Heart left ventricle (tissue), 16 donors: ENCODE measurements around the gene RSKR. TPM values are rescaled to one million over a fixed set of nuclear protein-coding genes. Genes with fewer than 3 reads are reported as not detected.
A peak's percentile ranks its signal among the peaks of the same experiment; 100 is the strongest.

ENCODE experiments used
- ATAC-seq, 4 donors: fragments of 200-7000 bp; cut with Tn5 transposase; one replicate each; pipeline ENCODE4 v1.9.1; 2020 to 2022; ENCODE audit warnings: moderate library complexity in 4 of 4, mild to moderate bottlenecking in 3 of 4, moderate number of reproducible peaks in 1 of 4
- DNase-seq, 5 donors: peaks; one replicate each; pipeline ENCODE4 v3.0.0-alpha.2; 2020
- H3K27ac ChIP-seq, 12 donors: fragments of 200-600 bp; sonication (generic) in 4 of 12; one replicate each; pipeline versions ENCODE4 v1.5.0 to v1.8.0; 2016 to 2022; ENCODE audit warnings: mild to moderate bottlenecking in 2 of 12
- H3K27me3 ChIP-seq, 9 donors: fragments of 200-600 bp; sonication (generic) in 2 of 9; one replicate each; pipeline versions ENCODE4 v1.5.1 to v1.8.0; 2016 to 2022; ENCODE audit warnings: mild to moderate bottlenecking in 3 of 9
- H3K36me3 ChIP-seq, 9 donors: fragments of 200-600 bp; sonication (generic) in 2 of 9; one replicate each; pipeline versions ENCODE4 v1.5.0 to v1.8.0; 2018 to 2022; ENCODE audit warnings: mild to moderate bottlenecking in 2 of 9
- H3K4me1 ChIP-seq, 12 donors: fragments of 200-600 bp; sonication (generic) in 4 of 12; one replicate each; pipeline versions ENCODE4 v1.5.0 to v1.8.0; 2016 to 2022; ENCODE audit warnings: mild to moderate bottlenecking in 3 of 12
- H3K4me3 ChIP-seq, 12 donors: fragments of 200-600 bp; sonication (generic) in 4 of 12; one replicate each; pipeline versions ENCODE4 v1.5.0 to v1.8.0; 2017 to 2022; ENCODE audit warnings: mild to moderate bottlenecking in 9 of 12, moderate library complexity in 4 of 12
- H3K9me3 ChIP-seq, 12 donors: fragments of 200-600 bp; sonication (generic) in 4 of 12; one replicate each; pipeline versions ENCODE4 v1.5.0 to v1.8.0; 2016 to 2022; ENCODE audit warnings: mild to moderate bottlenecking in 1 of 12
- POLR2A ChIP-seq, 2 donors: fragments of 450-650 bp; IDR thresholded peaks; one replicate each; pipeline ENCODE4 v1.6.1; 2017; ENCODE audit warnings: antibody characterized with exemption in 2 of 2, mild to moderate bottlenecking in 2 of 2, moderate library complexity in 2 of 2
- whole genome bisulfite sequencing, 4 donors: extraction: QIAGEN DNeasy Blood & Tissue Kit in 2 of 4; methylation state at CpG; one replicate each; pipeline versions ENCODE4 v1.1.5 to v1.1.7; 2013 to 2018; 5-methylcytosine and 5-hydroxymethylcytosine counted together
- intact Hi-C, 10 donors: fragments of 100-400 bp; cut with DNase I; formaldehyde crosslinking; loops; one replicate each; pipeline versions ENCODE4 v1.11.1 to v1.14.2; 2022
- polyA plus RNA-seq, 2 donors: library from polyadenylated mRNA; stranded (reverse); fragments of 200-250 nt; gene quantifications; one replicate each; pipeline ENCODE4 v1.2.3, GENCODE V29; 2013
- total RNA-seq, 9 donors: library from RNA; depleted of rRNA in 2 of 9; stranded (reverse); fragments of >200 nt in 2 of 9; fragmentation: NEBNext Ultra II Directional in 3 of 9; extraction: Animal tissue kit (Norgen Biotek cat#: 25700) in 3 of 9; gene quantifications; one replicate each; pipeline versions ENCODE4 v1.1.0 to v1.2.4, GENCODE V29; 2016 to 2023
- TF ChIP-seq, protein P1 (sequence below), 12 donors: fragments of 200-600 bp; sonication (generic) in 4 of 12; IDR thresholded peaks; one replicate each; pipeline versions ENCODE4 v1.5.0 to v1.8.0; 2018 to 2022; ENCODE audit warnings: antibody characterized with exemption in 12 of 12, mild to moderate bottlenecking in 5 of 12
- donor health status: ischemic (EF 13 %, LVEDD 7.1; RV severe dilation, severe dysfunction).
- donor health status: healthy with polysubstance abuse.
- donor health status: DM: no; HTN: yes; CAD: no.
- donor health status: DM: no; HTN: no; CAD: no.
- donor health status: ischemic (EF 25% LVEDD 6.9; RV normal size, moderate dysfunction).
- donor health status: ischemic (EF 25% LVEDD 5.7; RV mildly dilated, moderate dysfunction).
- donor health status: healthy.
- donor health status: DM: yes; HTN: yes; CAD: no.
- donor health status: ischemic (EF 35%, LVEDD 5.7; RV mildly dilated, moderate dysfunction).
- donor health status: nonischemic (EF 11% LVEDD 7.7; RV severe dilation, severe dysfunction).
- donor health status: DM: yes; HTN: yes; CAD: no.
- donor health status: PGD.
- donor health status: ischemic (EF 29% LVEDD 5.4; RV normal size, mild dysfunction).
- donor health status: nonischemic (EF 23%, LVEDD 6.1; RV moderate dilation, normal function).

RSKR gene
- total and polyA plus RNA-seq, 11 donors, result 2.8 to 8.3 (median 4.2) TPM

DNA sequence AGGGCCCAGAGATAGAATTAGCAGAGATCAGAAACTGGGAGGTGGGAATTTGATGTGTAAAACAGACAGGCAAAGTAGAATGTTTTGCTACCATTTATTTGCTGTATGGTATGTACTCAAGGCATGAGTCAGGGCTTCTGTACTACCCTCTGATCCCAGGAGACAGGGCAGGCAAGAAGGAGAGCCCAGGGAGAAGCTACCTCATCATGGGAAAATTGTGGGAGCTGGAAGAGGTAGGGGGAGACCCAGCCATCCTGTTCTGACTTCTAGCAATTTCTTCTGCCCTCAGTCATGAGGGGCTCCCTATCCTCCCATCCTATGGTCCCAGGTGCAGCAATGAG lies 41.0 kb downstream of the RSKR start:
- ATAC-seq, result no peak
- TF ChIP-seq, protein P1, sequence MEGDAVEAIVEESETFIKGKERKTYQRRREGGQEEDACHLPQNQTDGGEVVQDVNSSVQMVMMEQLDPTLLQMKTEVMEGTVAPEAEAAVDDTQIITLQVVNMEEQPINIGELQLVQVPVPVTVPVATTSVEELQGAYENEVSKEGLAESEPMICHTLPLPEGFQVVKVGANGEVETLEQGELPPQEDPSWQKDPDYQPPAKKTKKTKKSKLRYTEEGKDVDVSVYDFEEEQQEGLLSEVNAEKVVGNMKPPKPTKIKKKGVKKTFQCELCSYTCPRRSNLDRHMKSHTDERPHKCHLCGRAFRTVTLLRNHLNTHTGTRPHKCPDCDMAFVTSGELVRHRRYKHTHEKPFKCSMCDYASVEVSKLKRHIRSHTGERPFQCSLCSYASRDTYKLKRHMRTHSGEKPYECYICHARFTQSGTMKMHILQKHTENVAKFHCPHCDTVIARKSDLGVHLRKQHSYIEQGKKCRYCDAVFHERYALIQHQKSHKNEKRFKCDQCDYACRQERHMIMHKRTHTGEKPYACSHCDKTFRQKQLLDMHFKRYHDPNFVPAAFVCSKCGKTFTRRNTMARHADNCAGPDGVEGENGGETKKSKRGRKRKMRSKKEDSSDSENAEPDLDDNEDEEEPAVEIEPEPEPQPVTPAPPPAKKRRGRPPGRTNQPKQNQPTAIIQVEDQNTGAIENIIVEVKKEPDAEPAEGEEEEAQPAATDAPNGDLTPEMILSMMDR (IDR thresholded peaks at IDR 0.05), result no peak
- no peak for TF ChIP-seq POLR2A (IDR thresholded peaks at IDR 0.05)
- intact Hi-C loops, result loop anchor here in 1 of 10 donors (5.0 kb wide), 1 partner anchor 74 kb away; the partner anchor contains the start of gene BLTP2

DNA sequence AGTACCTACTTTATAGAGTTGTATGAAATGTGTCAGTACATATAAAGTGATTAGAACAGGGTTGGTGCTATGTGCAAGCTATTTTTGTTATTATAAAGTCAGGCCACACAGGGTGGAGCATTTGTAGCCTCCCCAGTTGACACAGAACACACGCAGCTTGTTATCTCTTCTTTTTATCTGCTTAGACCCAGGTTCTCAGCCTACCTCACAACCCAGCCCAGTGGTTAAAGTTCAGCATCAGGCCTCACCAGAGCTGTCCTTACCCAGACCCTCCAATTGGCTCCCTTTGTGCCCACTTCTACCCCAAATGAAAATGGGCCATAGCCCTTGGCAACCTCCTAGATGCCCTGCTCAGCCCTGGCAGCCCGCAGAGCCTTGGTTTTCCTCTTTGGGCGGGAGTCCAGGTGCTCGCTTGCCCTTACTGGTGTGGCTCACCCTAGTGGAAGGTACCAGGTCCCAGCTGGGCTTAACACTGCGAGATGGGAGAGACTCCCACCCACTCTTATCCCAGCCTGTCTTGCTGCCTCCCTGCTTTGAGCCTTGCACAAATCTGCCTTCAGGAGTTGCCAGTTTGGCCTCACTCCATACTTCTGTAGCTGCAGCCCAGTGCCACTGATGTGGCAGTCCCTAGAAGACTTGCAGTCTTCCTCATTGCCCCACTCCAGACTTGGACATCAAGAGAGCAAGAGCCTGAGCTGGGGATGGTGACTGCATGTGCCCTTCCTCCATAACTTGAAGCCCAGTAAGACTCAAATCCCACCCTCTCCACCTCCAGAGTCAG lies 41.5 kb downstream of the RSKR start:
- Histone ChIP-seq H3K27ac (peak overlapping the region in 11 of 12 donors; percentile 67 to 93 (median 81)), H3K36me3 (peaks cover 0 to 22% (median 3%) of the 10 kb centered on the region in 9 donors), H3K27me3 (no peaks in the 10 kb centered on the region), H3K4me1 (peaks cover 0 to 60% (median 29%) of the 10 kb centered on the region in 12 donors), H3K4me3 (peak overlapping the region in 10 of 12 donors; percentile 73 to 100 (median 94)), H3K9me3 (no peaks in the 10 kb centered on the region)
- intact Hi-C loops, result loop anchor here in 1 of 10 donors (5.0 kb wide), 1 partner anchor 75 kb away; the partner anchor contains the start of gene BLTP2
- DNase-seq (peak in 1 of 5 donors; percentile 34), ATAC-seq (no peak)
- 56 to 61% (median 60%) methylated on average over 5 of the region's 5 CpGs for WGBS, 4 donors
- no peak for TF ChIP-seq POLR2A (IDR thresholded peaks at IDR 0.05)
- TF ChIP-seq, protein P1 (IDR thresholded peaks at IDR 0.05), result no peak

More for the DNA sequence above, 41.0 kb downstream of the RSKR start:
- Histone ChIP-seq H3K4me1 (peaks cover 0 to 60% (median 29%) of the 10 kb centered on the region in 12 donors), H3K4me3 (no peak overlapping the region), H3K27ac (no peak overlapping the region), H3K36me3 (peaks cover 0 to 20% (median 4%) of the 10 kb centered on the region in 9 donors), H3K9me3 (no peaks in the 10 kb centered on the region), H3K27me3 (no peaks in the 10 kb centered on the region)
- no peak for DNase-seq

DNA sequence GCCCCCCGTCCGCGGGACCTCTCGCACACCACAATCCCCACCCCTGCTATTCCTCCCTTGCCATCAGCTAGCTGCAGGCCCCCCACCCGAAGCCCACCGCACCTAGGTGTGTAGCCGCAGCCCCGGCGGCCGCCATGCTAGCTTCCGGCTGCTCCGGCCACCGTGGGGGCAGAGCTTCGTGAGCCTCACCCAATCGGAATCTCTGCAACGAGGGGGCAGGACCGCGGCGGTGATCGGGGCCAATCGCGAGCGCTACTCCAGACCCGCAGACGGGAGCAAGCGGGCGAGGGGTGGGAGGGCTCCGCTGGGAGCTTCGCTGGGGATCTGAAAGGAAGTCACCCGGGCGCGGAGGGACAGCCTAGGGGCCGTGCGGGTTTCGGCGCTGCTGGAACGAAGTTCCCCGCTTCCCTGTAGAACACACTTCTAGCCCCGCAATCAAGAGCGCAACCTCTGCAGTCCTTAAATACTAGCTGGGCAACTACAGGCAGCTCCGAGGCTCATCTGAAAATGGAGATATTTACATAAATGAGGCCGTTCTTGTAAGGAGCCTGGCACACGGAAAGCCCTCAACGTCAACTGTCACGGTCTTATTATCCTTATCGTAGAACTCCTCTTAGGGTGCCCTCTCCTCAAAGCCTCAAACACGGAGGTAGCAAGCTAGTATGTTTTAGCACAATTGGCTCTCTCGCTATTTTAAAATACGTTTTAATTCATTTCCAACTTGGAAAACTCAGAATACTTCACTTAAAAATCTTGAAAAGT lies 42.4 kb downstream of the RSKR start, which contains the start of gene PIGS:
Gene PIGS (minus strand): TSS at position 164 of the 762 bp plus-strand sequence. CDS start 28 bp downstream, at position 136.
- Histone ChIP-seq H3K4me3 (peak within 1 kb of the TSS; percentile 73 to 100 (median 92)), H3K27me3 (no peaks in the 10 kb centered on the region), H3K9me3 (no peaks in the 10 kb centered on the region), H3K27ac (peak within 1 kb of the TSS in 11 of 12 donors; percentile 75 to 93 (median 81)), H3K4me1 (peaks cover 0 to 53% (median 24%) of the 10 kb centered on the region in 12 donors), H3K36me3 (peaks cover 0 to 24% (median 10%) of the 10 kb centered on the region in 9 donors)
- DNase-seq (peak; percentile 96 to 98 (median 97)), ATAC-seq (peak; percentile 91 to 95 (median 92))
- intact Hi-C loops, result loop anchor here in 2 of 10 donors (2.0 to 5.0 kb wide), 2 partner anchors 19 to 76 kb away; partner anchors contain the start of genes BLTP2 (in 1 of the 2) and UNC119 (in 1 of the 2)
- 0 to 1% (median 1%) methylated on average over 24 to 49 of the region's 49 CpGs for WGBS, 4 donors
- TF ChIP-seq, protein P1 (IDR thresholded peaks at IDR 0.05), result peak in 1 of 12 donors; percentile 14
- TF ChIP-seq POLR2A (IDR thresholded peaks at IDR 0.05), result peak in 1 of 2 donors; percentile 89
